NCI-H524 treated with DMSO at 0.1 percent for 48 hours (cell line): ENCODE measurements around the gene AP1M2.
"Not testable (repeated sequence)": the region's sequence is repeated elsewhere in the genome, so short reads cannot be mapped to it uniquely, and the experiment has no call there.

Experiments
- DNase-seq: peaks from one replicate; lab custom pipeline; 2025; lab: John Stamatoyannopoulos, UW

AP1M2 gene

GRCh38 chr19:10601999-10602329 is 14.9 kb upstream of the AP1M2 start:
- DNase-seq: peak; percentile 18

- no peak for DNase-seq
Observed at GRCh38 chr19:10600149-10600548, 13.0 kb upstream of the AP1M2 start.

GRCh38 chr19:10593820-10594637 is 6.9 kb upstream of the AP1M2 start:
- no peak for DNase-seq

GRCh38 chr19:10593148-10593547 is 6.0 kb upstream of the AP1M2 start:
- no peak for DNase-seq

GRCh38 chr19:10587839-10588150 is 683 bp upstream of the AP1M2 start:
- DNase-seq: no peak

GRCh38 chr19:10586396-10586795 is 716 bp downstream of the AP1M2 start:
- no peak for DNase-seq

- DNase-seq: no peak
Observed at GRCh38 chr19:10583036-10583776, 3.9 kb downstream of the AP1M2 start.

GRCh38 chr19:10582091-10582490 is 5.0 kb downstream of the AP1M2 start:
- DNase-seq: no peak

- DNase-seq: peak; percentile 67
Observed at GRCh38 chr19:10580979-10581631, 6.0 kb downstream of the AP1M2 start.

GRCh38 chr19:10577951-10578350 is 9.2 kb downstream of the AP1M2 start:
- no peak for DNase-seq

GRCh38 chr19:10575011-10575716 is 11.9 kb downstream of the AP1M2 start:
- DNase-seq: no peak

- DNase-seq: no peak
Observed at GRCh38 chr19:10574462-10574861, 12.7 kb downstream of the AP1M2 start.

- DNase-seq: not testable (repeated sequence)
Observed at GRCh38 chr19:10573793-10574192, 13.3 kb downstream of the AP1M2 start.

GRCh38 chr19:10568826-10569651 is 18.1 kb downstream of the AP1M2 start, which contains the start of gene CDKN2D:
TSS of gene CDKN2D (minus strand) at chr19:10568979. CDS start at chr19:10568653, 326 bp downstream.
- DNase-seq: peak; percentile 98

- no peak for DNase-seq
Observed at GRCh38 chr19:10568062-10568825, 18.9 kb downstream of the AP1M2 start.

GRCh38 chr19:10567656-10568055 is 19.5 kb downstream of the AP1M2 start:
- no peak for DNase-seq

- DNase-seq: no peak
Observed at GRCh38 chr19:10566658-10567410, 20.3 kb downstream of the AP1M2 start.

- no peak for DNase-seq
Observed at GRCh38 chr19:10566408-10566657, 20.8 kb downstream of the AP1M2 start.

- peak; percentile 79 for DNase-seq
Observed at GRCh38 chr19:10565567-10566407, 21.3 kb downstream of the AP1M2 start, which contains the start of gene KRI1. TSS of gene KRI1 (minus strand) at chr19:10566010. CDS start at chr19:10565999, 11 bp downstream.
